HG03520 (cell line): ENCODE measurements around the gene GZMH.
"Not testable (repeated sequence)": the region's sequence is repeated elsewhere in the genome, so short reads cannot be mapped to it uniquely, and the experiment has no call there.

Source experiments
- ATAC-seq: cut with Tn5 transposase; IDR thresholded peaks from one replicate; pipeline ENCODE4 v1.9.1; 2021; ENCODE audit warnings: mild to moderate bottlenecking, moderate library complexity; ENCODE audit not compliant: unreplicated experiment

GZMH gene, protein sequence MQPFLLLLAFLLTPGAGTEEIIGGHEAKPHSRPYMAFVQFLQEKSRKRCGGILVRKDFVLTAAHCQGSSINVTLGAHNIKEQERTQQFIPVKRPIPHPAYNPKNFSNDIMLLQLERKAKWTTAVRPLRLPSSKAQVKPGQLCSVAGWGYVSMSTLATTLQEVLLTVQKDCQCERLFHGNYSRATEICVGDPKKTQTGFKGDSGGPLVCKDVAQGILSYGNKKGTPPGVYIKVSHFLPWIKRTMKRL

DNA sequence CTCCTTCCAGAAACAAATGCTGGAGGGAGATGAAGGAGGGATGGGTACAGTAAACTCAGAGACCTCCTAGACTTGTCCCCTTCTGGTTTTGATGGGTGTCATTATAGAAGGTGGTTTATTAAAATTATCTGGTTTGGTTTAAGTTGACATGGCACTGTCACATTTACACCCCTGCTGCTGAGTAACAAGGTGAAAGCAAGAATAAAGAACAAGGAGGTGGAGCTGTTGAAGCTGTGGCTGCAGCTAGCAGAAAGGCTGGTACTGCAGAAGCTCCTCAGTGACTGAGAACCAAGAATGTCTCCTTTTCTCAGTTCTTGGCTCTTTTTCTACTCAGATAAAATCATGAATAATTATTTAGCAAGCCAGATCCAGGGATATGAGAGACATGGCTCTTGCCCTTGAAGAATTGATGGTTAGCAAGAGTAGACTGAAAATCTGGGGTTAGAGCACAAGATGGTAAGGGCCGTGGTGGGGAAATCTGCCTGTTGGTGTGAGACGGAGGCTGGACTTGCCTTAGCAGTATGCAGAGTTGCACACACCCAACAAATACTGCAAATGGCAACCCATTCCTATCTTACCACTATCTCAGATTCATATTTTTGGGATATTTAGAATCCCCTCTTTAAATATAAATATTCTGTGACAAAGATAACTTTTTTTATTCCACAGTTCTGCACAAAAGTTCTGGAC is at the start of gene GZMH:
TSS of gene GZMH (minus strand) at position 31 of the 690 bp plus-strand sequence. CDS start 72 bp downstream, outside the sequence.
- ATAC-seq, result no peak

DNA sequence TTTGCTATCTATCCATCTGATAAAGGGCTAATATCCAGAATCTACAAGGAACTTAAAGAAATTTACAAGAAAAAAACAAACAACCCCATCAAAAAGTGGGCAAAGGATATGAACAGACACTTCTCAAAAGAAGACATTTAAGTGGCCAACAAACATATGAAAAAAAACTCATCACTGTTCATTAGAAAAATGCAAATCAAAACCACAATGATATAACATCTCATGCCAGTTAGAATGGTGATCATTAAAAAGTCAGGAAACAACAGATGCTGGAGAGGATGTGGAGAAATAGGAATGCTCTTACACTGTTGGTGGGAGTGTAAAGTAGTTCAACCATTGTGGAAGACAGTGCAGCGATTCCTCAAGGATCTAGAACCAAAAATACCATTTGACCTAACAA is 38.9 kb upstream of the GZMH start:
- ATAC-seq, result not testable (repeated sequence)

DNA sequence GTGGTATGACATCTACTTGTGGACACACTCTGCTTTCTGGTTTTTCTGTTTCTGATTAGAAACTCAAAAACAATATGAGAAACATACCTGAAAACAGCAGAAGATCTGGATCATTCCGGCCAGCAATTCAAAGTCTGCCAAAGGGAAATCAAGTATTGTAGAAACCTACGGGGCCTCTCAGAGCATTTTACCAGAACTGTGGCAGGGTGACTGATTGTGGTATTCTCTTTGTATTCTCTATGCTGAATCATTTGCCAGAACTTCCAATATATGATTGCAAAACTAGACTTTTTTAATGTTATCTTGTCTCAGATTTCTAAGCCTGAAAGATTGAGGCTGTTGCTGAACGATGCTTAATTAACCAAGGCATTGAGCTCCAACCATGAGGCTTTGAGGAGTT is 30.4 kb upstream of the GZMH start:
- no peak for ATAC-seq

DNA sequence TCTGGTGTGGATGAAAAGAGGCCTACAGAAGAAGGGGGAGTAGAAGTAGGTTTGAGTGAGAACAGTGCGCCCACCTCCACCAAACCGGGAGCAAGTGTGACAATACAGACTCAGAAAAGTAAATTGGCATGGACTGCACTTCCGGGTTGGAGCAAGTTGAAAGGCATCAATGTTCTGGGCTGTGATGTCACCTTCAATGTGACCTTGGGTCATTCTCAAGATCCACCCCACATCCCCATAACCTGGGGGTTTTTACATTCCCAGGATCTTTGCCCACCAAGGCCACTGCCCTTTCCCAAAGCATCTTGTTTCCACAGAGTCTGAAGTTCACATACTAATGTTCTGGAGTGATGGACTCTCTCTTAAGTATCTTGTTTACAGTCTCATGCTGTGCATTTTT is 29.8 kb upstream of the GZMH start:
- no peak for ATAC-seq

DNA sequence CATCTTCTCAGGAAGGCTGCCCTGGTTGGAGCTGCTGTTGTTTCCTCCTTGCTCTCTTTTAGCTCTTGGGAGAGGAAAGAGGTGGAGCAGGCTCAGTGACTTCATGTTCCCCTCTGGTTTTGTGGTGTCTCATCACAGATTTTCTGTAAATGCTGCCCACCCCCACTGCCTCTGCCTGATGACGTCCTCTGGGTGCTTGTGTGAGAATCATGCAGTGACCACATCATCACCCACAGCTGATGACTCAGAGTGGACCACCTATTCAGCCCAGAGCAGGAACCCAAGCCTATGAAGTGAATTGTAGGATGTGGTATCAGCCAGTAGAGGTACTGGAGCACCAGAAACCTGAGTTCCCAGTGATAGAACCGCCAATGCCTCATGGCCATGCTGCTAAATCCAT is 24.7 kb upstream of the GZMH start, which contains the start of gene GZMB:
TSS of gene GZMB (minus strand) at position 33 of the 400 bp plus-strand sequence. CDS start at position 3, 30 bp downstream.
- no peak for ATAC-seq

DNA sequence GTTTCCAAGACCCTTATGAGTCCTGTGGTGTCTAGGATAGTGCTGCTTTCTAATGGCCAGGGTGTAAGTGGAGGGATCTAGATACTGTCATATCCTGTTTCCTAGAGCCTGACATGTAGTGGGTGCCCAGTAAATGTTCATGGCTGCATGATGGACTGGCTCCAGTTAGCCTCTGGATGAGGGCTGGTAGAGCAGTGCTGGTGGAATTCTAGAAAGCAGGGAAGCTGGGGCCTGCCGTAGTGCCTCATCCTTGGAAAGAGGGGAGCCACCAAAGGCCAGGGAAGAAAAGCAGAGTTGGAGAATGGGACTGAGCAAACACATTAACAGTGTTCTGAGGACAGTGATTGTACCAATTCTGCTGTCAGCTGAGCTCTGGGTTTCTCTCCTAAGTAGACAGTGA is 23.9 kb upstream of the GZMH start:
- ATAC-seq, result no peak

DNA sequence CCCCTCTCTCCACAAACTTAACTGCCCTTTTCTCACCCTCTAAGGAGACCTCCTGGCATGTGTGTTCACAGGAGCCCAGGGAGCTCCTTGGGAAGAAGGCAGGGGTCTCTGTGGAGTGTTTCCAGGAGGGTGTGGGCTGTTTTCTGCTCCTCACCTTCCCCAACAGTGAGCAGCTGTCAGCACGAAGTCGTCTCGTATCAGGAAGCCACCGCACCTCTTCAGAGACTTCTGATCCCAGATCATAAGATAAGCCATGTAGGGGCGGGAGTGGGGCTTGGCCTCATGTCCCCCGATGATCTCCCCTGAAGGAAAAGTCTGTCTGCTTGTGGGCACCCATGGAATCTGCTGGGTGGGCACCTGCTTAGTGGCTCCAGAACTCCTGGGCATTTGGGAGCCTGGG is 23.3 kb upstream of the GZMH start:
- ATAC-seq, result no peak

DNA sequence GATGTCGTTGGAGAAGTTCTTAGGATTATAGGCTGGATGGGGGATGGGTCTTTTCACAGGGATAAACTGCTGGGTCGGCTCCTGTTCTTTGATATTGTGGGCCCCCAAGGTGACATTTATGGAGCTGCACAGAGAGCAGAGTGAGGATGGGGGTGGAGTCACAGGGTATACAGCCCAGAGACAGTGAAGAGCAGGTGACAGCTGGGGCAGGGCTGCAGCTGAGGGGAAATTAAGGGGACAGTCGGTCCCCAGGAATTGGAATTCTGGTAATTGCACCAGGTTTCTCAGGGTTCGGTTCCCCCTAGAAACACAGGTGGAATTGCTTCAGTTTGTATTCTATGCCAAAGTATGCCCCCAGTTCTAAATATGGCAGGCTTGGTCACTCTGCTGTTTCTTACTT is 22.9 kb upstream of the GZMH start:
- ATAC-seq, result no peak

DNA sequence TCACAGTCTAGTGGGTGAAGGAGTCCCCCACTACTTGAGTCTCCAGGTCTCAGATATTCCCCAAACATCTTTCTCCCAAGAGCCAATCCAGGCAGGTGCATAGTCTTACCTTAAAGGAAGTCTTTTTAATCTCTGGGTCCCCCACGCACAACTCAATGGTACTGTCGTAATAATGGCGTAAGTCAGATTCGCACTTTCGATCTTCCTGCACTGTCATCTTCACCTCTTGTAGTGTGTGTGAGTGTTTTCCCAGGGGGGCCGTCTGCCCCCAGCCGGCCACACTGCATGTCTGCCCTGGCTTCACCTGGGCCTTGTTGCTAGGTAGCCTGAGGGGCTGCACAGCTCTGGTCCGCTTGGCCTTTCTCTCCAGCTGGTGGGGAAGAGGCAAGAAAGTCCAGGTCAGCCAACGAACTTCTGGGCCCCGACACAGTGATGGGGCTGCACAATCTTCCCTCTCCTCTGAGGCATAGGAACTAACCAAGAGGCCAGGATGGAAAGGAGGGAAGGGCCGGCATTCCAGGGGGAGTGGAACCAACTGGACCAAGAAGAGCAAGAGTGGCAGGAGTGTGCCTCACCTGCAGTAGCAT is 22.4 kb upstream of the GZMH start:
- ATAC-seq, result no peak

DNA sequence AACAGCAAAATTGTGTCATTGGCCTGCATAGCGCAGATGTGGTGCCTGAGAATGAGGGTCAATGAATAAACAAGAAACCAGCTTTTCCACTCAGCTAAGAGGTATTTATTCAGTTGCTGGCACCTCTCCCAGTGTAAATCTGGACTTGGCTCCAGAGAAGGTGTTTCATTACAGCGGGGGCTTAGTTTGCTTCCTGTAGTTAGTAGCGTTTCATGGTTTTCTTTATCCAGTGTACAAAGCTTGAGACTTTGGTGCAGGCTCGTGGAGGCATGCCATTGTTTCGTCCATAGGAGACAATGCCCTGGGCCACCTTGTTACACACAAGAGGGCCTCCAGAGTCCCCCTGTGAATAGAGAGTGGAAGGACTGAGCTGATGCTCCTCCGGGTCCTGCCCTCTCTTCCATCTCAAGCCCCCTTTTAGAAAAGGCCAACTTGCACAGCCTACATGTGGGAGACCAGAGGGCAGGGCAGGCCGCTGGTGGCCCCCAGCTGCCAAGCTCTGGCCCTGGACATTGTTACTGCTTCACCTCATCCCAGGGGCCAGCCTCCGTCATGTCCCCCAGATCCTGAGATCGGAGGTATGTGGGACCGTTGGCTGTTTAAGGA is 21.5 kb upstream of the GZMH start:
- ATAC-seq, result no peak

DNA sequence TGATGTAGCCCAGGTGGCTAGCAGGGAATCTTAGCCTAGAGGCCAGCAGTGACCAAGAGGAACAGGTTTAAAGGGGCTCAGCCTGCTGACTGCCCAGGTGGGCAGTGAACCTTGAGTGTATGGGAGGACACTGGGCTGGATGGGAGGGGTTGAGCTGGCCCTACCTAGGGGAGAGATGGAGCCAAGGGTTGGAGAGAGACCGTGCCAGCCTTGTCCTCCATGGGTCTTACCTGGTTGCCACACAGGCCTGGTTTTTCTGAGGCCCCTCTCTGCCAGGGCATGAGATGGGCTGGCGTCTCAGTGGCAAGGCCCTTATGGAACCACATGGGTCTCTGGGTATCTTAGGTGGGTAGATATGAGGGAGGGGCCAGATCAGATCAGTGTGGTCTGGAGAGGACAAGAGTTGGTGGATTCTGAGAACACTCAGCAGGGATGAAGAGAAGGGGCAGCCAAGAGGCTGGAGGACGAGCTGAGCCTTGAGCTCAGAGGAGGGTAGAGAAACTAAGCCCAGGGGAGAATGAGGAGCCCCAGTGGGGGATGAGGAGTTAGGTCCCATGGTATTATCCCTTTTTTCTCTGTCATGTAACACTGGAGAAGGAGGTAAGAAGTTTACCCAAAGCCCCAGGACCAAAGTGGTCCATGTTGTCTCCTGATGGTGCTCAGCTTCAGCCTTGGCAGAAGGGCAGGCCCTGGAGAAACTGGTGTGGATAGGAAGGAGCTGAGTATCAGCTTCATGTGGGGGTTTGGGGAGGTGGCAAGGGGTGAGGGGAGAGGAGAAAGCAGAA is 20.8 kb upstream of the GZMH start:
- ATAC-seq, result no peak

DNA sequence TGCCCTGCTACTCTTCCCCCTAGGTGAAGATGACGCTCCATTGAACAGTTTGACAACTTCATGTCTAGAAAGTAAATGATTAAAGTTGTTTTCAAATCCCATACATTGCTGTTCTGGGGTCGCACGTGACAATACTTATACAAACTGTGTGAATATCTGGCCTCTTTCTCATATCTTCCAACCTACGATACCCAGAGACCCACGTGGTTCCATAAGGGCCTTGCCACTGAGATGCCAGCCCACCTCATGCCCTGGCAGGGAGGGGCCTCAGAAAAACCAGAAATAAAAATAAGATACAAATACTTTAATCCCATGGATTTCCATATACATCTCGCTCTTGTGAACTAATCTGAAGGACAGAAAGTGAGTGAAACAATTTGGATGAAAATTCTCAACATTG is 20.0 kb upstream of the GZMH start:
- no peak for ATAC-seq

DNA sequence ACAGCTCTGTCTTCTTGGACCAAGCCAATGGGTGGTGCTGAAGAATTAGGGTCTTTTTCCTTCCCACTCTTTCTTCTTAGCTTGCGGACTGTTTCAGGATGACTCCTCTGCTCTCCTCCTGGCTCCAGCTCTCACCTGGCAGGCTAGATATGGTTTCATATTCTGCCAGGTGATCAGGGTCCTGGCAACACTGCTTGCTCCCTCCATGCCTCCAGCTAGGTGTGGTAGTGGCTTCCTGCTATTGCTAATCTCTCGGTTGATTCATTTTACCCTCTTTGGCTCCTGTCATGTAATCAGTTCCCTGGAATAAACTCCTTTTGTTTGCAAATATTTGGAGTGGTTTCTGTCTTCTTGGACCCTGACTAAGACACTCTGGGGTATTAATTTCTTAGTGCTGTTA is 4.3 kb upstream of the GZMH start:
- ATAC-seq, result no peak

DNA sequence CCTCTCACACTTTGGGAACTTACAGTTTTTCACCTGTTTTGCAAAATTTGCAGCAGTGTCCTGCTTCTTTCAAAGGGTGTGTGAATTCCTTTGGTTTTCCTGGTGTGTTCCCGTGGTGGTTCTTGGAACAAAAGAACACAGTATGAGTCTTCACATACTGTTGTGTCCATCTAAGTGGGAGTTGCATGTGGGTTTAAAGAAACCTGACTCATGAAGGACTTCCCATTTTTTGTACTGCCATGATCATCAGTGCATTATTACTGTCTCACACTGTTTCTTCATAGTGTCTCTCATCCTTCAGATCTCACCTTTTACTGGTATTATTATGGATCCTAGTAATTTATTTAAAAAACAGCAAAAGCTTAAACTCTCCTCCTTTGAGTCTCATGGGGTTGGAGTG is 3.8 kb upstream of the GZMH start:
- no peak for ATAC-seq

DNA sequence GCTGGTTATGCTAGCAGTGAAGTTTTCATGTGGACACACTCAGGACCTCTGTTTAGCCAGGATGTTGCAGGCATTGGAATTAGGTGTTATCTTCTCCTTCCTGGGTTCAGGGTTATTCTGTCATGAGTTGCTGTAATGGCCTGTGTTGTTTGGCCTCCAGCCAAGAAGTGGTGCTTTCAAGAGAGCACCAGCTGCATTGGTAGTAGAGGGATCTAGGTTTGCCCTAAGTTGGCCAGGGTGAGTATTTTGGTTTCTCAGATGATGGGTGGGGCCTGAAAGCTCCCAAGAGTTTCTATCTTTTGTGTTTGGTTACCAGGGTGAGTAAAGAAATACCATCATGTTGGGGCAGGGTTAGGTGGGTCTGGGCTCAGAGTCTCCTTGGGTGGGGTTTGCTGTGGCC is 2.7 kb upstream of the GZMH start:
- no peak for ATAC-seq

DNA sequence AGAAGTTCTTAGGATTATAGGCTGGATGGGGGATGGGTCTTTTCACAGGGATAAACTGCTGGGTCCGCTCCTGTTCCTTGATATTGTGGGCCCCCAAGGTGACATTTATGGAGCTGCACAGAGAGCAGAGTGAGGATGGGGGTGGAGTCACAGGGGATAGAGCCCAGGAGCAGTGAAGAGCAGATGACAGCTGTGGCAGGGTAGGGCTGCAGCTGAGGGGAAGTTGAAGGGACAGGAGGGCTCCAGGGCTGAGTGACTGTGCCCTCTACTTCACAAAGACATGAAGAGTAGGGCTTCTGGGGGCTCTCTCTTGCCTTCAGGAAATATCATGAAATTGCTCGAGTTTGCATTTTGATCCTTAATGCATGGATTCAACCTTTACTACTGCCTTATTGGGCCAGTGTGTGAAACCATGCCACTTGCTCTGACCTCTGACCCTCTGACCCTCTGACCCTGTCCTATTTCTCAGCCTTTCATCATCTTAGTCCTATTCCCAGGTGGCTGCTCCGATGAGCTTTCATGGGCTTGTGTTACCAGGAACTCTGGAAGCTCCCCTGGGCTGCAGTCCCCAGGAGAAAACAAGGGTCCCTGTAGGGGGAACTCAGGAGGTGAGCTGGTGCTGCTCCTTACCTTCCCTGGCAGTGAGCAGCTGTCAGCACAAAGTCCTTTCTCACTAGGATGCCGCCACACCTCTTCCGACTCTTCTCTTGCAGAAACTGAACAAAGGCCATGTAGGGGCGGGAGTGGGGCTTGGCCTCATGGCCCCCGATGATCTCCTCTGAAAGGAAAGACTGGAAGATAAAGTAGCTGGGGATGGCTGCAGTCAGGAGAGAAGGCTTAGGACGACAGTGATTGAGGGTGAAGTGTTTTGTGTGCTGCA is 1.6 kb downstream of the GZMH start:
- no peak for ATAC-seq

DNA sequence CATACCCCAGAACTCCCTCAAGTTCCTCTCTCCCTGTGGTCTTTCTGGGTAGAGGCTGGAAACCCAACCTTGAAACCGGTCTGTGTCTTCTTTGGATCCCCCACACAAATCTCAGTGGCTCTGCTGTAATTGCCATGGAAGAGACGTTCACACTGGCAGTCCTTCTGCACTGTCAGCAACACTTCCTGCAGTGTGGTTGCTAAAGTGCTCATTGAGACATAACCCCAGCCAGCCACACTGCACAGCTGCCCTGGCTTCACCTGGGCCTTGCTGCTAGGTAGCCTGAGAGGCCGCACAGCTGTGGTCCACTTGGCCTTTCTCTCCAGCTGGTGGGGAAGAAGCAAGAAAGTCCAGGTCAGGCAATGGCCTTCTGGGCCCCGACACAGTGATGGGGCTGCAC is 2.4 kb downstream of the GZMH start:
- no peak for ATAC-seq

DNA sequence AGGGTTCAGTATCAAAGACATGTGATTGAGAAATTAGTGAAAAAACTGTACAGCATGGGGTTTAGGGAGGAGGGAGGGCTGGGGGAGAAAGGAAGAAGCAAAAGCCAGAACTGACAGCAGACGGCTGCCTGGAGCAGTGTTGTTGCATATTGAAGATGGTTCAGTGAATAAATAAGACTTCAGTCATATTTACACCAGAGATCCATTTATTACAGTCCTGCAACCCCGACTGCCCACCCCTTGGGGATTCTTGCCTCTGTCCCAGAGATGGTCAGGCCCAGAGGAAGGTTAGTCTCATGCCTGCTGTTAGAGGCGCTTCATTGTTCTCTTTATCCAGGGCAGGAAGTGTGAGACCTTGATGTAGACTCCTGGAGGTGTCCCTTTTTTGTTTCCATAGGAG is 3.2 kb downstream of the GZMH start:
- no peak for ATAC-seq

DNA sequence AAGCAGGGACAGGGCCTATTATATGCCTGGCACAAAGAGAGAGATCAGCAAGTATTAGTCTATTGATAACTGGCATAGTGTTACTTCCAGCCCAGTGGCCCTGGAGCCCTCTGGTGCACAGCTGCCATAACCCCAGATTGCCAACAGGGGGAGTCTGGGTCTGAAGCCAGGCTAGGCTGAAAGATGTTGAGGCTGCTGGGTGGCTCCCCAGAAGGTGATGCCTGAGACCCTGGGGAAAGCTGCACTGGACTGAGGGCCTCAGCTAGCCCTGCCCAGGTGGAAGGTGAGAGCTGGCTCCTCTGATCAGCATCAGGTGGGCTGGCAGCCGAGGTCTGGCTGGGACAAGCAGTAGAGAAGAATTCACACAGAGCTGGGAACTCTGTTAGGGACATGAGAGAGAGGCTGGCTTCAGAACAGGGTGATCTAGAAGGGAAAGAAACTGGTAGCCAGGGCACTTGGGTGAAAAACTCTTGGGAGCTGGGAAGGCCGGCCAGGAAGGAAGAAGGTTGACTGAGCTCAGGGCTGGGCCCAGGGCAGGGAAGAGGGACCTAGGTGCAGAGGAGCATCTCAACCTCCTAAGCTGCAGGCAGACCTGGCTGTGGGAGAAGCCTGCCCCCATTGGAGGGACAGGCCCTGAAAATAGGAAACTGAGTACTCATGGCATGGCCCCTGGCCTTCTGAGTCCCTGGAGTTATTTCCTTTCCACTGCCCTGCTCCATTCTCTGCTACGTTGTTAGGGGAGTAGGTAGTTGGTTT is 3.9 kb downstream of the GZMH start:
- peak; percentile 91 for ATAC-seq
